ENCODE measurements around the gene POP4. TPM values are rescaled to one million over a fixed set of nuclear protein-coding genes. Genes with fewer than 3 reads are reported as not detected.

Gene POP4
- total RNA-seq, 4 donors from 2014 or later, result 43.7 to 57.2 (median 51.2) TPM

GRCh38 chr19:29665826-29666577 lies 59.9 kb downstream of the POP4 start:
- peaks cover 0 to 5% (median 0%) of the 10 kb centered on the region in 3 donors for H3K36me3 ChIP-seq
- no peaks in the 10 kb centered on the region for H3K27me3 ChIP-seq
- H3K4me3 ChIP-seq, result peak overlapping the region; percentile 74 to 97 (median 96)
- no peak for DNase-seq (ENCODE audit: low spot score in 2 of 2)
- peak overlapping the region; percentile 77 to 95 (median 90) for H3K27ac ChIP-seq
- peaks cover 0 to 86% (median 48%) of the 10 kb centered on the region in 4 donors for H3K4me1 ChIP-seq
- TF ChIP-seq EP300 (IDR thresholded peaks at IDR 0.05), result peak in 1 of 2 donors; percentile 27
- no peak for TF ChIP-seq CTCF (IDR thresholded peaks at IDR 0.05)
- TF ChIP-seq POLR2A (IDR thresholded peaks at IDR 0.05), result peak in 1 of 2 donors; percentile 32
- H3K9me3 ChIP-seq, result no peaks in the 10 kb centered on the region
- 5 to 6% methylated on average over 18 to 22 of the region's 30 CpGs for WGBS, 2 donors

Other genes with a start within 250 kb of the POP4 start
- not detected for gene VSTM2B, start 80.3 kb upstream of the POP4 start, total RNA-seq
- gene PLEKHF1, start 59.2 kb downstream of the POP4 start, total RNA-seq, result 100 to 1,000 TPM in 2 of 4 donors, 10 to 100 TPM in 2; 52.2 to 119 (median 89.0) TPM
- gene C19orf12, start 109.0 kb downstream of the POP4 start, total RNA-seq, result 10 to 100 TPM; 52.5 to 71.6 (median 56.7) TPM
- gene CCNE1, start 205.7 kb downstream of the POP4 start, total RNA-seq, result 1 to 10 TPM in 3 of 4 donors, under 1 TPM in 1; 0.60 to 4.9 (median 3.8) TPM